ENCODE measurements around the gene PCBP3.

- TF ChIP-seq CTCF (IDR thresholded peaks at IDR 0.05; ENCODE audit: poor library complexity, severe bottlenecking) (no peak), EZH2 (IDR thresholded peaks at IDR 0.05; ENCODE audit: borderline replicate concordance, insufficient read depth, low read length, poor library complexity, severe bottlenecking) (no peak), TAF1 (IDR thresholded peaks at IDR 0.05; ENCODE audit: low read depth) (no peak)
Observed at GRCh38 chr21:45922648-45923047, 279.1 kb downstream of the PCBP3 start.

Measured in neural cell (in vitro differentiated cells).